HG02885 (cell line): ENCODE measurements around the gene JAML.
"Not testable (repeated sequence)": the region's sequence is repeated elsewhere in the genome, so short reads cannot be mapped to it uniquely, and the experiment has no call there.

Experiments
- ATAC-seq: cut with Tn5 transposase; IDR thresholded peaks from one replicate; pipeline ENCODE4 v1.9.1; 2021; ENCODE audit warnings: mild to moderate bottlenecking; ENCODE audit not compliant: unreplicated experiment, poor library complexity

The JAML gene

GRCh38 chr11:118200497-118200896 lies 24.3 kb downstream of the JAML start:
- no peak for ATAC-seq

GRCh38 chr11:118199135-118199534 lies 25.7 kb downstream of the JAML start:
- ATAC-seq = no peak

GRCh38 chr11:118198370-118198769 lies 26.4 kb downstream of the JAML start:
- ATAC-seq = no peak

- no peak for ATAC-seq
Observed at GRCh38 chr11:118194835-118195627, 29.8 kb downstream of the JAML start.

- ATAC-seq = no peak
Observed at GRCh38 chr11:118193910-118194566, 30.8 kb downstream of the JAML start.

DNA sequence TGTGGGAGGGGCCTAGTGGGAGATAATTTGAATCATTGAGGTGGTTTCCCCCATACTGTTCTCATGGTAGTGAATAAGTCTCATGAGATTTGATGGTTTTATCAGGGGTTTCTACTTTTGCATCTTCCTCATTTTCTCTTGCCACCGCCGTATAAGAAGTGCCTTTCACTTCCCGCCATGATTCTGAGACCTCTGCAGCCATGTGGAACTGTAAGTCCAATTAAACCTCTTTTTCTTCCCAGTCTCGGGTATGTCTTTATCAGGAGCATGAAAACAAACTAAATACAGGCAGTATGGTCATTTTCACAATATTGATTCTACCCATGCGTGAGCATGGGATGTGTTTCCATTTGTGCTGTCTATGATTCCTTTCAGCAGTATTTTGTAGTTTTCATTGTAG lies 32.0 kb downstream of the JAML start:
- ATAC-seq = not testable (repeated sequence)

DNA sequence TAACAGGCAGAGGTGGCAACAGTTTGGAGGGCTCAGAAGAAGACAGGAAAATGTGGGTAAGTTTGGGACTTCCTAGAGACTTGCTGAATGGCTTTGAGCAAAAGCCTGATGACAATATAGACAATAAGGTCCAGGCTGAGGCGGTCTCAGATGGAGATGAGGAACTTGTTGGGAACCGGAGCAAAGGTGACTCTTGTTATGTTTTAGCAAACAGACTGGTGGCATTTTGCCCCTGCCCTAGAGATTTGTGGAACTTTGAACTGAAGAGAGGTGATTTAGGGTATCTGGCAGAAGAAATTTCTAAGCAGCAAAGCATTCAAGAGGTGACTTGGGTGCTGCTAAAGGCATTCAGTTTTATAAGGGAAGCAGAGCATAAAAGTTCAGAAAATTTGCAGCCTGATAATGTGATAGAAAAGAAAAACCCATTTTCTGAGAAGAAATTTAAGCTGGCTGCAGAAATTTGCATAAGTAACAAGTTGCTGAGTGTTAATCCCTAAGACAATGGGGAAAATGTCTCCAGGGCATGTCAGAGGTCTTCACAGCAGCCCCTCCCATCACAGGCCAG lies 33.8 kb downstream of the JAML start:
- ATAC-seq = not testable (repeated sequence)

- no peak for ATAC-seq
Observed at GRCh38 chr11:118186346-118187107, 38.3 kb downstream of the JAML start.

- no peak for ATAC-seq
Observed at GRCh38 chr11:118184784-118185579, 39.8 kb downstream of the JAML start.

DNA sequence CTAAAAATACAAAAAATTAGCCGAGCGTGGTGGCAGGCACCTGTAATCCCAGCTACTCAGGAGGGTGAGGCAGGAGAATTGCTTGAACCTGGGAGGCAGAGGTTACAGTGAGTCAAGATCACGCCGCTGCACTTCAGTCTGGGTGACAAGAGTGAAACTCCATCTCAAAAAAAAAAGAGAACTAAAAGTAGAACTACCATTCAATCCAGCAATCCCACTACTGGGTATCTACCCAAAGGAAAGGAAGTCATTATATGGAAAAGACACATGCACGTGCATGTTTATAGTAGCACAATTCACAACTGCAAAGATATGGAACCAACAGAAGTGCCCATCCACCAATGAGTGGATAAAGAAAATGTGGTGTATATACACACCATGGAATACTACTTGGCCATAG lies 41.1 kb downstream of the JAML start:
- not testable (repeated sequence) for ATAC-seq

DNA sequence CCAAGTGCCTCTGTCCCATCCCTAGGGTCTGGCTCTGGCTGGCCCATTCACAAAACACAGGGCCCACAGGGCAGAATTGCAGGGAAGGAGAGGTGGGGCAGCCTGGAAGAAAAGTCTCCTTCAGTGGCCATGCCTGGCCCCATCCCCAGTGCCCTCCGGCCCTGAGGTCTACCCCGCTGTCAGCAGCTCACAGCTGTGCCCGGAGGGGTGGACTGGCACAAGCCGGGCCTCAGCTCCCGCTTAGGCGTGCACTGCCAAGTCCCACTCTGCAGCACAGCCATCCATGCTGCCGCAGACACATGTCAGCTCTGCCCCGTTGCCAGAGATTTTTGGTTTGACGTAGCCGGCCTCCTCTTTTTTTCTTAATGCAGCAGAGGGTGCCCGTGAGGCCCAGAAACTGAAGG lies 44.5 kb downstream of the JAML start:
- ATAC-seq = no peak

GRCh38 chr11:118176778-118177134 lies 48.1 kb downstream of the JAML start:
- no peak for ATAC-seq

GRCh38 chr11:118175993-118176777 lies 48.6 kb downstream of the JAML start, which contains the start of gene SCN2B:
TSS of gene SCN2B (minus strand) at chr11:118176639. CDS start at chr11:118176431, 208 bp downstream.
- no peak for ATAC-seq

GRCh38 chr11:118175031-118175992 lies 49.5 kb downstream of the JAML start:
- no peak for ATAC-seq

DNA sequence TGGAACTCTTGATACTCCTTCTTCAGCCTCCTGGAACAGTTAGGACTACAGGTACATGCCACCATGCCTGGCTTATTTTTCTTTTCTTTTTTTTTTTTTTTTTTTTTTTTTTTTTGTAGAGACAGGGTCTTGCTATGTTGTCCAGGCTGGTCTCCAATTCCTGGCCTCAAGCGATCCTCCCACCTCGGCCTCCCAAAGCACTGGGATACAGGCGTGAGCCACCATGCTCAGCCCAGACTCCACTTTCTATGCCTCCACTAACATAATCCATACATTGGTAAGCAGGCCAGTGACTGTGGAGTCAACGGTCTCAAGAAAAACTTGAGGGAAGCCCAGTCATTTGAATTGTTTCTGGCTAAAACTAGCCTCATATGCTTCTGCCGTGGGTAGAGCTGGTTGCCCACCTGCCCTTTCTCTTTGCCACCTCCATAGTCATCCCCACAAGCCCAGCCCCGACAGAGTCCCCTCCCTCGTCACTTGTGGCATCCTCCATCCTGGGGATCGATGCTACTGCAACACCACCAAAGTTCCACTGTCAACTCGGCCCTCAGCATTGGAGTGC lies 50.7 kb downstream of the JAML start:
- ATAC-seq = no peak

- no peak for ATAC-seq
Observed at GRCh38 chr11:118172356-118172755, 52.5 kb downstream of the JAML start.

- no peak for ATAC-seq
Observed at GRCh38 chr11:118171269-118172062, 53.3 kb downstream of the JAML start.
